Hepatic stellate cell (primary cell): ENCODE results near the gene FSD2.
"Not testable (repeated sequence)": the region's sequence is repeated elsewhere in the genome, so short reads cannot be mapped to it uniquely, and the experiment has no call there.

Source experiments
- DNase-seq: peaks from one replicate; pipeline ENCODE4 v3.0.0; 2011; ENCODE audit warnings: low spot score

The FSD2 gene

GRCh38 chr15:82792068-82792467, 13.8 kb downstream of the FSD2 start:
- no peak for DNase-seq

- no peak for DNase-seq
Observed at GRCh38 chr15:82790321-82790720, 15.5 kb downstream of the FSD2 start.

GRCh38 chr15:82789491-82789890, 16.4 kb downstream of the FSD2 start:
- DNase-seq, result no peak

GRCh38 chr15:82788496-82788895, 17.4 kb downstream of the FSD2 start:
- DNase-seq, result no peak

GRCh38 chr15:82781349-82781748, 24.5 kb downstream of the FSD2 start:
- no peak for DNase-seq

- no peak for DNase-seq
Observed at GRCh38 chr15:82778755-82779154, 27.1 kb downstream of the FSD2 start.

GRCh38 chr15:82774496-82774895, 31.4 kb downstream of the FSD2 start:
- no peak for DNase-seq

- DNase-seq, result no peak
Observed at GRCh38 chr15:82771789-82772607, 33.9 kb downstream of the FSD2 start.

- no peak for DNase-seq
Observed at GRCh38 chr15:82768414-82769054, 37.3 kb downstream of the FSD2 start.

GRCh38 chr15:82767163-82767829, 38.6 kb downstream of the FSD2 start:
- DNase-seq, result no peak

- not testable (repeated sequence) for DNase-seq
Observed at GRCh38 chr15:82766201-82766600, 39.7 kb downstream of the FSD2 start.

- DNase-seq, result no peak
Observed at GRCh38 chr15:82764740-82765139, 41.1 kb downstream of the FSD2 start.

- DNase-seq, result no peak
Observed at GRCh38 chr15:82764117-82764490, 41.8 kb downstream of the FSD2 start.

GRCh38 chr15:82763361-82764116, 42.3 kb downstream of the FSD2 start:
- DNase-seq, result no peak

- DNase-seq, result no peak
Observed at GRCh38 chr15:82751308-82751707, 54.6 kb downstream of the FSD2 start.

GRCh38 chr15:82750831-82751180, 55.1 kb downstream of the FSD2 start:
- DNase-seq, result peak; percentile 15

GRCh38 chr15:82749951-82750830, 55.7 kb downstream of the FSD2 start:
- peak; percentile 93 for DNase-seq

GRCh38 chr15:82748315-82748714, 57.6 kb downstream of the FSD2 start:
- DNase-seq, result no peak

GRCh38 chr15:82743810-82744209, 62.1 kb downstream of the FSD2 start:
- no peak for DNase-seq

- no peak for DNase-seq
Observed at GRCh38 chr15:82742134-82742533, 63.7 kb downstream of the FSD2 start.

- no peak for DNase-seq
Observed at GRCh38 chr15:82739086-82739485, 66.8 kb downstream of the FSD2 start.
